HG03175 (cell line): ENCODE results near the gene IL1RN.

Source experiments
- ATAC-seq: cut with Tn5 transposase; IDR thresholded peaks from one replicate; pipeline ENCODE4 v1.9.1; 2021; ENCODE audit warnings: mild to moderate bottlenecking, moderate library complexity; ENCODE audit not compliant: unreplicated experiment

The IL1RN gene

DNA sequence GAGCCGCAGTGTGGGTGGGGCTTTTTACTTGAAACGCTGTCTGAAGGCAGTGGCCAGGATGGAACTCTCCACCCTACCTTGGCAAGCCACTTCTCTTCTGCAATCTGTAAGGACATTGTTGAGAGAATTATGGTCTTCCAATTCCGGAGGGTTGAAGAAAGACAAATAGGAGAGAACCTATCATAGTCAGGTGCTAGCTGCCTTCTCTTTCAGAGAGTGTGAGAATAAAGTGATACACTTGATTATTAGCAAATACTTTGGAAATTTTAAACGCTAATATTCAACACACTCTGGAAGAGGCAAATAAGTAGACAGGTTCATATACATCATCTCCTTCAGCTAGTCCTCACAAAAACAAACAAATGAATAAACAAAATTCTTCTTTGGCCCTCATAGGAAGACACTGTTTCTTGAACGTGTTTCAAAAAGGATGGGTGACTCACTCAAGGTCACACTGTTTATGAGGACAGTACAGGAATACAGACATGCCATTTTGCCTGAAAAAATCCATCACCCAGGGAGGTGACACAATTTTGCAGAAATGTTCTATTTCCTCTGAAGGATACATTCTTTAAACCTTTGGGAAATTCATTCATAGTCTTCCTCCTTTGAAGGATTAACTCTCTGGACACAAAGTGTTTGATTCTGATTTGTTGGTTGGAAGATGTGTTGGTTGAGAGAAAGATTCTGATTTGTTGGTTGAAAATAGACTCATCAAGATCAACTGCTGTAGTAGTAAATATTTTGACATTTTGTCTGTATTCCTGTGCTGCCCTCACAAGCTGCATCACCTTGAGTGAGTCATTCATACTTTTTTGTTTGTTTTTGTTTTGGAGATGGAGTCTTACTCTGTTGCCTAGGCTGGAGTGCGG lies 2.2 kb upstream of the IL1RN start:
- no peak for ATAC-seq

DNA sequence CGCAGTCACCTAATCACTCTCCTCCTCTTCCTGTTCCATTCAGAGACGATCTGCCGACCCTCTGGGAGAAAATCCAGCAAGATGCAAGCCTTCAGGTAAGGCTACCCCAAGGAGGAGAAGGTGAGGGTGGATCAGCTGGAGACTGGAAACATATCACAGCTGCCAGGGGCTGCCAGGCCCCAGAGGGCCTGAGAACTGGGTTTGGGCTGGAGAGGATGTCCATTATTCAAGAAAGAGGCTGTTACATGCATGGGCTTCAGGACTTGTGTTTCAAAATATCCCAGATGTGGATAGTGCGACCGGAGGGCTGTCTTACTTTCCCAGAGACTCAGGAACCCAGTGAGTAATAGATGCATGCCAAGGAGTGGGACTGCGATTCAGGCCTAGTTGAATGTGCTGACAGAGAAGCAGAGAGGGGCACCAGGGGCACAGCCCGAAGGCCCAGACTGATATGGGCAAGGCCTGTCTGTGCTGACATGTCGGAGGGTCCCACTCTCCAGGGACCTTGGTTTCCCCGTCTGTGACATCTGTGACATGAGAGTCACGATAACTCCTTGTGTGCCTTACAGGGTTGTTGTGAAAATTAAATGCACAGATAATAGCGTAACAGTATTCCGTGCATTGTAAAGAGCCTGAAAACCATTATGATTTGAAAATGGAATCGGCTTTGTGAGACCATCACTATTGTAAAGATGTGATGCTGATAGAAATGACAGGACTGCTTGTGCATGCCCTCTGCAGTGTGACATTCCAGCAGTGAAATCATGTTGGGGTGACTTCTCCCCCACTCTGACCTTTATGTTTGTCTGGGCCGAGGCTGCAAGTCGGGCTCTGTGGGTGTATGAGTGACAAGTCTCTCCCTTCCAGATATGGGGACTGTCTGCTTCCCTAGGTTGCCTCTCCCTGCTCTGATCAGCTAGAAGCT lies 510 bp downstream of the IL1RN start:
- ATAC-seq, result no peak

DNA sequence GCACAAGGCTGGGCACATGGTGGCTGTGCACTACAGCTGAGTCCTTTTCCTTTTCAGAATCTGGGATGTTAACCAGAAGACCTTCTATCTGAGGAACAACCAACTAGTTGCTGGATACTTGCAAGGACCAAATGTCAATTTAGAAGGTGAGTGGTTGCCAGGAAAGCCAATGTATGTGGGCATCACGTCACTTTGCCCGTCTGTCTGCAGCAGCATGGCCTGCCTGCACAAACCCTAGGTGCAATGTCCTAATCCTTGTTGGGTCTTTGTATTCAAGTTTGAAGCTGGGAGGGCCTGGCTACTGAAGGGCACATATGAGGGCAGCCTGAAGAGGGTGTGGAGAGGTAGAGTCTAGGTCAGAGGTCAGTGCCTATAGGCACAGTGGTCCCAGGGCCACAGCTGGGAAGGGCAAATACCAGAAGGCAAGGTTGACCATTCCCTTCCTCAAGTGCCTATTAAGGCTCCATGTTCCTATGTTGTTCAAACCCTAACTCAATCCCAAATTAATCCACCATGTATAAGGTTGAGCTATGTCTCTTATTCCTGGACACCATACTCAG lies 2.2 kb downstream of the IL1RN start:
- ATAC-seq, result no peak

DNA sequence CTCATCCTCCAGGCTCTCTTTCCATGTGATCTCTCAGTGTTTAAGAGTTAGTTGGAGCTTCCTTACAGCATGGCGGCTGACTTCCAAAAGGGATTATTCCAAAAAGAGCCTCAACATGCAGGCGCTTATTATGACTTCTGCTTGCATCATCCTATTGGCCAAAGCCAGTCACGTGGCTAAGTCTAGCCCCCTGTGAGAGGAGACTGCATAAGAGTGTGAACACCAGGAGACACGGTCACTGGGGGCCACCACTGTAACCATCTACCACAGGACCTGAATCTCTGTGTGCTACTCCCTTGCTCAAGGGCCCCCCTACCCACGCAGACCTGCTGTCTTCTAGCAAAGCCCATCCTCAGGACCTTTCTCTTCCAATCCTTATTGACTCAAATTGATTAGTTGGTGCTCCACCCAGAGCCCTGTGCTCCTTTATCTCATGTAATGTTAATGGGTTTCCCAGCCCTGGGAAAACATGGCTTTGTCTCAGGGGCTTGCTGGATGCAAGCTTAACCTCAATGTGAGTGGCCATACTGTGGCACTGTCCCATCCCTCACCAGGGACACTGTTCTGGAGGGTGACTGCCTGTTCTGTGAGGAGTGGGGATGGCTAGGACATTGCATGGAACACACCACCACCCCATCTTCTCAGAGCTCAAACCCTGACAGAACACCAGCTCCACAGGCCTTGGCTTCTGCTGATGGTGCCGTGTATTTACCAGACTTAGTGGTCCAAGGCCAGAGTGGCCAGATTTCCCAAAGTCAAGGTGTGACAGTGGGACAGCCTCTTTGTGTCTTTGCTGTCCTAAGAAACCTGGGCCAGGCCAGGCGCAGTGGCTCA lies 4.2 kb downstream of the IL1RN start:
- no peak for ATAC-seq

DNA sequence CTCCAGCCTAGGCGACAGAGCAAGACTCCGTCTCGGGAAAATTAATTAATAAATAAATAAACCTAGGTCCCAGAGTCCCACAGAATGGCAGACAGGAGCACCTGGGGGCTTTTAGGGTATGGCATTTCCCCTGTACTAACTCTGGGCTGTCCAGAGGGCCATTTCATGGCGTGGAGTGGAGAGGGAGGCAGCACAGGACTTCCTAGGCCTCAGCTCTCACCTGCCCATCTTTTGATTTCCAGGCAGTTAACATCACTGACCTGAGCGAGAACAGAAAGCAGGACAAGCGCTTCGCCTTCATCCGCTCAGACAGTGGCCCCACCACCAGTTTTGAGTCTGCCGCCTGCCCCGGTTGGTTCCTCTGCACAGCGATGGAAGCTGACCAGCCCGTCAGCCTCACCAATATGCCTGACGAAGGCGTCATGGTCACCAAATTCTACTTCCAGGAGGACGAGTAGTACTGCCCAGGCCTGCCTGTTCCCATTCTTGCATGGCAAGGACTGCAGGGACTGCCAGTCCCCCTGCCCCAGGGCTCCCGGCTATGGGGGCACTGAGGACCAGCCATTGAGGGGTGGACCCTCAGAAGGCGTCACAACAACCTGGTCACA lies 5.1 kb downstream of the IL1RN start:
- no peak for ATAC-seq

DNA sequence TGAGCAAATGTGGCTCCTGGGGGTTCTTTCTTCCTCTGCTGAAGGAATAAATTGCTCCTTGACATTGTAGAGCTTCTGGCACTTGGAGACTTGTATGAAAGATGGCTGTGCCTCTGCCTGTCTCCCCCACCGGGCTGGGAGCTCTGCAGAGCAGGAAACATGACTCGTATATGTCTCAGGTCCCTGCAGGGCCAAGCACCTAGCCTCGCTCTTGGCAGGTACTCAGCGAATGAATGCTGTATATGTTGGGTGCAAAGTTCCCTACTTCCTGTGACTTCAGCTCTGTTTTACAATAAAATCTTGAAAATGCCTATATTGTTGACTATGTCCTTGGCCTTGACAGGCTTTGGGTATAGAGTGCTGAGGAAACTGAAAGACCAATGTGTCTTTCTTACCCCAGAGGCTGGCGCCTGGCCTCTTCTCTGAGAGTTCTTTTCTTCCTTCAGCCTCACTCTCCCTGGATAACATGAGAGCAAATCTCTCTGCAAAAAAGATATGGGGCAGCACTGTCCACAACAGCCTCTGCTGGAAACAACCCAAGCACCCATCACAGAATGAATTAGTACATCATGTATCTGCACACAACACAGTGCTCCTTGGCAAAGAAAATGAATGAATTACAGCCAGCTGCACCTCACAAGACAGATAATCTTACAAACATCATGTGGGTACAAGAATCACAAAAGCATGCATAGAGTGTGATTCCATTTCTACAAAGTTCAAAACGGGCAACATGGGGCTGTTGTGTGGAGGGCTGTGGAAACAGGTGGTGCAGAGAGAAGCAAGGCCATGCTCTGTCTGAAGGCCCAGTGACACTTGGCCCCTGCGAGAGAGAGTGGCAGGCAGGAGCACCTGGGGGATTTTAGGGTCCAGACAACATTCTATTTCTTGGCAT lies 6.6 kb downstream of the IL1RN start:
- no peak for ATAC-seq

DNA sequence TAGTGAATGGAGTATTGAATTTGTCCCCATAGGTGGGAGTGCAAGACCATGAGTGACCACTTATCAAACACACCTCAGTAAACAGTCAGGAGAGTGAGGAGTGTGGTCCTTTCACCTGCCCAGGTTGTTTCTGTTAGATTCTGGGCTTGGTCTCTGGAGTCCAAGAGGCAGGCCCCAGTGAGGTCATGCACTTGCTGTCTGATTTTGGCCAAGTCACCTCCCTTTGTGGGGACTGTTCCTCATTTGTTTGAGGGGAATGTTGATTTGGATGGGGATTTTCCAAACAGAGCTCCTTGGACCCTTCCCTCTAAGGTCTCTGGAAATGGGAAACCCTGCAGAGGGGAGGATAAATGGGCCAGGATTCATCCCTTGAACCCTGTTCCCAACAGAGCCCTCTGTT lies 7.3 kb downstream of the IL1RN start:
- no peak for ATAC-seq

DNA sequence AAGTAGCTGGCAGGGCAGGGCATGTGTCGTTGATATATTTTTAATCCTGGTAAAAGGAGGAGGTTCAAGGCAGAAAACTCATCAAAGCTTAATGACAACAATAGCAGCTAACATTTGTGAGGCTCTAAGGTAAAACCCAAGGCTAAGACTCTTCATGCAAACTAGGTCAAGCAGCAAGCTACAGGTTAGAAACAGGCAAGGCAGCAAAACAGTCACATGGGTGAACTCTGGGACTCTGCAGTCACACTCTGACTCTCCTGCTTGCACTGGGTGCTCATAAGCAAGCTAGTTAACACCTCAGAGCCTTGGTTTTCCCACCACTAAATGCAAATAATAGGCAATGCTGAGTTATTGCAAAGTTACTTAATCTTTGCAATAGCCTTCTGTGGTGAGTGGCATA lies 7.9 kb downstream of the IL1RN start:
- ATAC-seq, result peak; percentile 58

DNA sequence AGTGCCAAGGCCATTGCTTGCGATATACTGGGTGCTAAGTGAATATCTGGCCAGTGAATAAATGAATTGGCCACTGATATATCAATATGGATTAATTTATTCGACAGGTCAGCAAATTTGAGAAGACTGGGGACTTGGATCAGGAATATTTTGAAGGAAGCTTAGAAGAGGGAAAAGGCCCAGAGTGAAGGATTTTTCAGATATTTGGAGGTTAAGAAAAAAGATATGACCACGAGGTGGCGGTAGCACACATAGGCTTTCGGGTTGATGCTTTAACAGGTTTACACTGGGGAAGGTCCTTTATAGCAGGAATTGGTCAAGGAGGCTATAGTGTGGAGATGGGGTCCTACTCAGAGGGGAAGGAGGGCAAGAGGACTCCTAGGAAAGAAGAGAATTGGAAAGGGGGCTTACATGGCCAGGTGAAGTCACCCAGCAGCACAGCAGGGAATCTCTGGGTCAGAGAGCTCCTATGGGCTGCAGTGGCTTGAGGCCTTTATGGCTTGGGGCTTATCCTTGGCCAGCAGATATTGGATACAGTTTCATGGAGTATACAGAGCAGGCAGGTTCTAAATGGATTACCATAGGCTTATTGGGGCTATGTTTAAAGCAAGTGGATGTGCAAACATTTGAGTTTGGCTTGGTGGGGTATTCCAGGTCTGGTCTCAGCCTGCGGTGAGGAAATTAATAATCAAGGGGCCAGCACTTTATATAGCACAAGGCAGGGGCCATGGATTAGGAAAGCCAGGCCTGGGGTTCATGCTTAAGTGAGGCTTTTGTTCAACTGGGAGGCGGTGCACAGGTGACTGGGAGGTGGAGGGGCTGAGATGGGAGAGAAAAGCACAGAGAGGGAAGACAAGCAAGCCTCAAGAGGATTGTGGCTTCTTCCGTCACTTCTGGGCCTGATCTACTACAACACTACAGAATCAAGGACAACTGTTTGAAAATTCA lies 9.7 kb downstream of the IL1RN start:
- ATAC-seq, result no peak

DNA sequence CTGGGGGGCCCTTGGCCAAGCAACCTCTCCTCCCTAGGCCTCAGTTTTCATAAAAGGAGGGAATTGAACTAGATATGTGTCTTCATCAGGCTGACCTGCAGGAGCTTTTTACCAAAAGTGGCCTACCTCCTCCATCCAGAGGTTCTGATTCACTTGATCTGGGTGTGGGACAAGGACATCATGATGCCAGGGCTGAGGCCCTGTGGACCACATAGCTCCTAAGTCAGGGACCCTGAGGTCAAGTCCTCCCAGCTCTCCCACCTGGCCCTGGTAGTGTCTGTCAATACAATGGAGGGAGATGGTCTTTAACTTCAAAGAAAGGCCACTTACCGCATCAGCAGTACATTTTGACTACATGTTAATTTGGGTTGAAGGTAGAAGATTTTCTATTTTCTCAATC lies 10.4 kb downstream of the IL1RN start:
- ATAC-seq, result no peak

DNA sequence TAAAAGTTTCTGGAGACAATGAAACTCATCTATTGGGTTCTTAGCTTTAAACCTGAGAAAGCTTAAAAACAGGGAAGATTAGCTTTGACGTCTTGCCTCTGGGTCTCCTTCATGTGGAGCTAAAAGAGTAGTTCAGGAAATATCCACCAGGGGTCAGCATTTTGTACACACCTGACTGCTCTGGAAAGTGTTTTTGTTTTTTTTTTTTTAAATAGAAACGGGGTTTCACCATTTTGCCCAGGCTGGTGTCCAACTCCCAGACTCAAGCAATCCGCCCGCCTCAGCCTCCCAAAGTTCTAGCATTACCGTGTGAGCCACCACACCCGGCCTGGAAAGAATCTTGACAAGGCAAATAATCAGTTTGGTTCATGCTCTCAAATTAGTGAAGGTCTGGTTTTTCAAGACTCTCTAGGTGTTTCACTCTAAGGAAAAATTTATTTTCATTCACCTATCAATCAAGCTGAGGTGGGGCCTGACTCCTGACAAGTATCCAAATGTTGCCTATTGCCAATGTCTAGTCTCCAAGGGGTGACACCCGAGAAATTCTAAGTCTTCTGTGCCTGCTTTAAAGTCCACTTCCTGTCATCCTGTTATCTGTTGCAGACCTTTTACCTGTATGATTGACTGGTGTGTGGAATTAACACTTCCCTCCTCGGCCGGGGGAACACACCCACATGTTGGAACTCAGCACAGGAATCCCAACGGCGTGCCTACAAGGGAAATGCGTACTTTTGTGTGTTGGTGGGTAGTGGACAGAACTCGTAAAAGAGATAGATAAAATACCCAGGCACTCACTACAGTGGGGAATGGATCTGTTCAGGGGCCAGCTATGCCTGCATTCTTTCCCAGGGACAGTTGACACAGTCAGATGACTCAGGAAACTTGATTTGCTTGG lies 11.3 kb downstream of the IL1RN start:
- ATAC-seq, result no peak

DNA sequence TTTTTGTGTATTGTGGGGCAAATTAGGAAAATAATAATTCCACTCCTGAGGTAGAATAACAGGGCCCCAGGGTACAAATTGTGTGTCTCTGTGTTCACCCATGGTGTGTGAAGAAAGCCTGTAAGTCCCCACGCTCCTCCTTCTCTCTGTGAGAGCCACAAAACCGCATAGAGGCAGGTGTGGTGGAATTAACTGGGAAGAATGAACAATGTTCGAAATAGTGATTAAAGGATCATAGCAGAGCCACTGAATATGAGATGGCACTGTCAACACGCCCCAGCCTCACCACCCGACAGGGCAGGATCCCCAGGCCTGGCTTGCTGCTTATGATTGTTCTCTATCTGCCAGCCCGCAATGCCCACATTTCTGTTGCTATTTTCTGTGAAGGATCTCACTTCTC lies 14.1 kb downstream of the IL1RN start:
- ATAC-seq, result no peak

DNA sequence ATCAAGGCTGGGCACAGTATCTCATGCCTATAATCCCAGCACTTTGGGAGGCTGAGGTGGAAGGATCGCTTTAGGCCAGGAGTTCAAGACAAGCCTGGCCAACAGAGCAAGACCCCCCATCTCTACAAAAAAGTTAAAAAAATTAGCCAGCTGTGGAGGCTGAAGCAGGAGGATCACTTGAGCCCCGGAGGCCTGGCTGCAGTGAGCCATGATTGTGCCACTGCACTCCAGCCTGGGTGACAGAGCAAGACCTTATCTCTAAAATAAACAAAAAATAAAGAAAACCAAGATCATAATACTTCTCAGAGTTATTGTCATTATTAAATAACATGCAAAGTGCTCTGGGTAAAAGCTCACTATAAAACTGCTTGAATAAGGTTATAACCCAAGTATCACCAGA lies 14.9 kb downstream of the IL1RN start:
- no peak for ATAC-seq

DNA sequence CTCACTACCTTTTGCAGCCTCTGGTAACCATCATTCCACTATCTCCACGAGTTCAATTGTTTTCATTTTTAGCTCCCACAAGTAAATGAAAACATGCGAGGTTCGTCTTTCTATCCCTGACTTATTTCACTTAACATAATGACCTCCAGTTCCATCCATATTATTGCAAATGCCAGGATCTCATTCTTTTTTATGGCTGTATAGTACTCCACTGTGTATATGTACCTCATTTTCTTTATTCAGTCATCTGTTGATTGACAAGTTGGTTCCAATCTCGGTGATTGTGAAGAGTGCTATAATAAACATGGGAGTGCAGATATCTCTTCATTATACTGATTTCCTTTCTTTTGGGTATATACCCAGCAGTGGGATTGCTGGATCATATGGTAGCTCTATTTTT lies 16.9 kb downstream of the IL1RN start:
- no peak for ATAC-seq

DNA sequence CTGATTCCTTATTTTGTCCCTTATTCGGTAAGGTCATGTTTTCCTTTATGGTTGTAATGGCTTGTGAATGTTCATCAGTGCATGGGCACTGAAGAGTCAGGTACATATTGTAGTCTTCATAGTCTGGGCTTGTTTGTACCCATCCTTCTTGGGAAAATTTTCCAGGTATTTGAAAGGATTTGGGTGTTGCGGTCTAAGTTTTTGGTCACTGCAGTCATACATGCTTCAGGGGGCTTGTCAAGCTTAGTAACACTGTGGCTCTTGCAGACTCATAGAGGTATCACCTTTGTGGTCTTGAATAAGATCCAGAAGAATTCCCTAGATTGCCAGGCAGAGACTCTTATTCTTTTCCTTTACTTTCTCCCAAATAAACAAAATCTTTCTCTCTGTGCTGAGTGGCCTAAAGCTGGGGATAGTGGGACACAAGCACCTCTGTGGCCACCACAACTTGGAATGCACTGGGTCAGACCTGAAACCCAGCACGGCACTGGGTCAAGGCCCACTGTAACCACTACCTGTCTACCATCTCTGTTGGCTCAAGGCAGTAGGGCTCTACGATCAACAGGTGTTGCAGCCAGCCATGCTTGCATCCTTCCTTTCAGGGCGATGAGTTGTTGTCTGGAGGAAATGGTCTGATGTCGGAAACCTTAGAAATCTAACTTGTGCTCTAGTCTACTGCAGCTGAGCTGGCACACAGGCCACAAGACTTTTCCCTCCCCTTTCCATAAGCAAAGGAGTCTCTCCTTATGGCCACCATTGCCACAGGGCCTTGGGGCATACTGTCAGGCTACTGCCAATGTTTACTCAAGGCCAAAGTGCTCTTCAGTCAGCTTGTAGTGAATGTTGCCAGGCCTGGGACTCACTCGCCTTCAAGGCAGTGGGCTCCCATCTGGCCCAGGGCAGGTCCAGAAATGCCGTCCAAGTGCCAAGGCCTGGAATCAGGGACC lies 21.5 kb downstream of the IL1RN start:
- no peak for ATAC-seq
